ENCODE measurements around the gene TANC2. TPM values are rescaled to one million over a fixed set of nuclear protein-coding genes. Genes with fewer than 3 reads are reported as not detected.

Gene TANC2
- total RNA-seq, 1 experiment from 2014 or later: 77.5 TPM

- ChIA-PET CTCF (interaction anchor here (0.7 to 1.7 kb wide), 3 partner anchors 71 to 429 kb away, joined by 3 to 22 read pairs (median 5); no protein-coding TSS in a partner anchor), POLR2A (no interaction called here)
- TF ChIP-seq CTCF (IDR thresholded peaks at IDR 0.05) (no peak), POLR2AphosphoS5 (IDR thresholded peaks at IDR 0.05; ENCODE audit: low read depth, low read length) (no peak), REST (IDR thresholded peaks at IDR 0.05; ENCODE audit: insufficient read depth in 1 of 2, low read depth in 2 of 2, low read length in 1 of 2) (no peak), TCF7L2 (IDR thresholded peaks at IDR 0.05; ENCODE audit: low read depth, low read length) (no peak), SIN3A (IDR thresholded peaks at IDR 0.05; ENCODE audit: borderline replicate concordance, insufficient read depth, low read depth, low read length) (no peak)
- ATAC-seq: 0 out of 2 replicates have a peak, but pooled peaks have one; percentile 38
- H3K36me3 ChIP-seq (ENCODE audit: control insufficient read depth, insufficient read depth, low read length): no peaks in the 10 kb centered on the region
- H3K27me3 ChIP-seq (ENCODE audit: control insufficient read depth, insufficient read depth, low read length): no peaks in the 10 kb centered on the region
- no peak overlapping the region for H3K4me3 ChIP-seq (ENCODE audit: low read depth in 2 of 2, low read length in 2 of 2)
- no peaks in the 10 kb centered on the region for H3K9me3 ChIP-seq (ENCODE audit: control insufficient read depth, insufficient read depth, low read depth, low read length)
- no TSS peak for BruUV-seq (replicated peaks)
- DNase-seq (ENCODE audit: low read depth, low spot score): no peak
- in situ Hi-C loops (cut with HindIII; ENCODE audit: low pct_unique_long_range_greater_than_20kb, low sequenced_read_pairs) (no loop called here), intact Hi-C loops (cut with micrococcal nuclease; ENCODE audit: unreplicated experiment) (loop anchor here (10.0 kb wide), 1 partner anchor 410 kb away; no protein-coding TSS in a partner anchor)
- H3K4me1 ChIP-seq (ENCODE audit: control insufficient read depth, insufficient read depth, low read length): peaks cover 3% of the 10 kb centered on the region; the same call in 1 of the 2 replicates
- H3K27ac ChIP-seq (ENCODE audit: low read length): no peak overlapping the region
These were observed 28.9 kb downstream of the TANC2 start for GRCh38 chr17:62994931-62995330.

GRCh38 chr17:62995377-62995885 is 29.4 kb downstream of the TANC2 start:
- Histone ChIP-seq H3K4me1 (ENCODE audit: control insufficient read depth, insufficient read depth, low read length) (peaks cover 3% of the 10 kb centered on the region; the same call in 1 of the 2 replicates), H3K27me3 (ENCODE audit: control insufficient read depth, insufficient read depth, low read length) (no peaks in the 10 kb centered on the region), H3K9me3 (ENCODE audit: control insufficient read depth, insufficient read depth, low read depth, low read length) (no peaks in the 10 kb centered on the region), H3K4me3 (ENCODE audit: low read depth in 2 of 2, low read length in 2 of 2) (no peak overlapping the region), H3K27ac (ENCODE audit: low read length) (no peak overlapping the region), H3K36me3 (ENCODE audit: control insufficient read depth, insufficient read depth, low read length) (no peaks in the 10 kb centered on the region)
- ATAC-seq: peak; percentile 90
- CTCF ChIA-PET: interaction anchor here (0.6 to 1.7 kb wide), 4 partner anchors 71 to 429 kb away, joined by 3 to 22 read pairs (median 4); no protein-coding TSS in a partner anchor
- in situ Hi-C loops (cut with HindIII; ENCODE audit: low pct_unique_long_range_greater_than_20kb, low sequenced_read_pairs): no loop called here
- no TSS peak for BruUV-seq (replicated peaks)
- TF ChIP-seq CTCF (IDR thresholded peaks at IDR 0.05) (peak; percentile 82), POLR2AphosphoS5 (IDR thresholded peaks at IDR 0.05; ENCODE audit: low read depth, low read length) (no peak)
- POLR2A ChIA-PET: no interaction called here
- no peak for DNase-seq (ENCODE audit: low read depth, low spot score)
- intact Hi-C loops (cut with micrococcal nuclease; ENCODE audit: unreplicated experiment): loop anchor here (10.0 kb wide), 1 partner anchor 409 kb away; no protein-coding TSS in a partner anchor
